ENCODE results near the gene GCLC.
A peak's percentile ranks its signal among the peaks of the same experiment; 100 is the strongest.

Gene GCLC

DNA sequence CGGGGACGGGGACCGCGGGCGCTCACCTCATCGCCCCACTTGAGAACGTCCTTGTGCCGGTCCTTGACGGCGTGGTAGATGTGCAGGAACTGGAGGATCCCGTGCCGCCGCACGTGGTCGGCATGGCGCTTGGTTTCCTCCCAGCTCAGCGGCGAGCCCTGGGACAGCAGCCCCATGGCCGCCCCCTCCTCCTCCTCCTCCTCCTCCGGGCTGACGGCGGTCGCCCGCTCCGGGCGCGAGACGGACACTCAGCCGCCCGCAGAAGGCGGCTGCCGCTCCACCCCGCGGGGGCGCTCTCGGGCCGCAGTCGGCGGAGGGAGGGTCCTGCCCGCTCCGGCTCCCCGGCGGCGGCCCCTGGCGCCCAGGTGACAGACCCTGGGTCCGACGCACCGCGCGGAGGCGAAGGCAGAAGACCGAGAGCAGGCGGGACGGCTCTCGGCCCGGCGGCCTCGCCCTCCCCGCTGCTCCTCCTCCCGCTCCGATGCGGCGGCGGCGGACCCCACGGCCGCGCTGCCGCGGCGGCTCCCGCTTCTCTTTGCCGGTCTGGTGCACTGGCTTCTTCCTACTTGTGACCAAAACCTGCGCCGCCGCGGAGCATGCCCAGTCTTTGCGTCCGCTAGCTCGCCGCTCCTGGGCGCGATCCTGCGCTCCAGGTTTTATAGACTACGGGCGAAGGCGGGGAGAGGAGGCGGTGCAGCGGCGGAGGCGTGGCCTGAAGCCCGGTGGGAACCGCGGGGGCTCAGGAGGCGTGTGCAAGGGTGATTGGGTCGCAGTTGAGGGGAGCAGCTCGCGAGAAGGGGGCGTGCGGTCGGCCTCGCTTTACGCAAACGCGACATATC lies at the start of gene GCLC (continued):
- TF ChIP-seq, protein P1, sequence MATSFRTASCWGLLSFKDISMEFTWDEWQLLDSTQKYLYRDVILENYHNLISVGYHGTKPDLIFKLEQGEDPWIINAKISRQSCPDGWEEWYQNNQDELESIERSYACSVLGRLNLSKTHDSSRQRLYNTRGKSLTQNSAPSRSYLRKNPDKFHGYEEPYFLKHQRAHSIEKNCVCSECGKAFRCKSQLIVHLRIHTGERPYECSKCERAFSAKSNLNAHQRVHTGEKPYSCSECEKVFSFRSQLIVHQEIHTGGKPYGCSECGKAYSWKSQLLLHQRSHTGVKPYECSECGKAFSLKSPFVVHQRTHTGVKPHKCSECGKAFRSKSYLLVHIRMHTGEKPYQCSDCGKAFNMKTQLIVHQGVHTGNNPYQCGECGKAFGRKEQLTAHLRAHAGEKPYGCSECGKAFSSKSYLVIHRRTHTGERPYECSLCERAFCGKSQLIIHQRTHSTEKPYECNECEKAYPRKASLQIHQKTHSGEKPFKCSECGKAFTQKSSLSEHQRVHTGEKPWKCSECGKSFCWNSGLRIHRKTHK (tag by site-specific recombination; IDR thresholded peaks at IDR 0.05), result no peak
- TF ChIP-seq ZNF544 (tag by site-specific recombination; IDR thresholded peaks at IDR 0.05), result no peak
- no peak for TF ChIP-seq ZNF768 (tag by site-specific recombination; IDR thresholded peaks at IDR 0.05)
- peak; percentile 49; the same call in 1 of the 2 replicates for TF ChIP-seq ZBTB20 (tag by site-specific recombination; IDR thresholded peaks at IDR 0.05)
- peak; percentile 97 for TF ChIP-seq ZNF561 (tag by site-specific recombination; IDR thresholded peaks at IDR 0.05; ENCODE audit: borderline replicate concordance)
- TF ChIP-seq, protein P2, sequence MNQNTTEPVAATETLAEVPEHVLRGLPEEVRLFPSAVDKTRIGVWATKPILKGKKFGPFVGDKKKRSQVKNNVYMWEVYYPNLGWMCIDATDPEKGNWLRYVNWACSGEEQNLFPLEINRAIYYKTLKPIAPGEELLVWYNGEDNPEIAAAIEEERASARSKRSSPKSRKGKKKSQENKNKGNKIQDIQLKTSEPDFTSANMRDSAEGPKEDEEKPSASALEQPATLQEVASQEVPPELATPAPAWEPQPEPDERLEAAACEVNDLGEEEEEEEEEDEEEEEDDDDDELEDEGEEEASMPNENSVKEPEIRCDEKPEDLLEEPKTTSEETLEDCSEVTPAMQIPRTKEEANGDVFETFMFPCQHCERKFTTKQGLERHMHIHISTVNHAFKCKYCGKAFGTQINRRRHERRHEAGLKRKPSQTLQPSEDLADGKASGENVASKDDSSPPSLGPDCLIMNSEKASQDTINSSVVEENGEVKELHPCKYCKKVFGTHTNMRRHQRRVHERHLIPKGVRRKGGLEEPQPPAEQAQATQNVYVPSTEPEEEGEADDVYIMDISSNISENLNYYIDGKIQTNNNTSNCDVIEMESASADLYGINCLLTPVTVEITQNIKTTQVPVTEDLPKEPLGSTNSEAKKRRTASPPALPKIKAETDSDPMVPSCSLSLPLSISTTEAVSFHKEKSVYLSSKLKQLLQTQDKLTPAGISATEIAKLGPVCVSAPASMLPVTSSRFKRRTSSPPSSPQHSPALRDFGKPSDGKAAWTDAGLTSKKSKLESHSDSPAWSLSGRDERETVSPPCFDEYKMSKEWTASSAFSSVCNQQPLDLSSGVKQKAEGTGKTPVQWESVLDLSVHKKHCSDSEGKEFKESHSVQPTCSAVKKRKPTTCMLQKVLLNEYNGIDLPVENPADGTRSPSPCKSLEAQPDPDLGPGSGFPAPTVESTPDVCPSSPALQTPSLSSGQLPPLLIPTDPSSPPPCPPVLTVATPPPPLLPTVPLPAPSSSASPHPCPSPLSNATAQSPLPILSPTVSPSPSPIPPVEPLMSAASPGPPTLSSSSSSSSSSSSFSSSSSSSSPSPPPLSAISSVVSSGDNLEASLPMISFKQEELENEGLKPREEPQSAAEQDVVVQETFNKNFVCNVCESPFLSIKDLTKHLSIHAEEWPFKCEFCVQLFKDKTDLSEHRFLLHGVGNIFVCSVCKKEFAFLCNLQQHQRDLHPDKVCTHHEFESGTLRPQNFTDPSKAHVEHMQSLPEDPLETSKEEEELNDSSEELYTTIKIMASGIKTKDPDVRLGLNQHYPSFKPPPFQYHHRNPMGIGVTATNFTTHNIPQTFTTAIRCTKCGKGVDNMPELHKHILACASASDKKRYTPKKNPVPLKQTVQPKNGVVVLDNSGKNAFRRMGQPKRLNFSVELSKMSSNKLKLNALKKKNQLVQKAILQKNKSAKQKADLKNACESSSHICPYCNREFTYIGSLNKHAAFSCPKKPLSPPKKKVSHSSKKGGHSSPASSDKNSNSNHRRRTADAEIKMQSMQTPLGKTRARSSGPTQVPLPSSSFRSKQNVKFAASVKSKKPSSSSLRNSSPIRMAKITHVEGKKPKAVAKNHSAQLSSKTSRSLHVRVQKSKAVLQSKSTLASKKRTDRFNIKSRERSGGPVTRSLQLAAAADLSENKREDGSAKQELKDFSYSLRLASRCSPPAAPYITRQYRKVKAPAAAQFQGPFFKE (tag by site-specific recombination; IDR thresholded peaks at IDR 0.05; ENCODE audit: borderline replicate concordance), result no peak
- TF ChIP-seq ZBTB8A (tag by site-specific recombination; IDR thresholded peaks at IDR 0.05), result peak; percentile 97
- 0 out of 2 replicates have a peak, but pooled peaks have one; percentile 26 for TF ChIP-seq ZNF626 (tag by site-specific recombination; IDR thresholded peaks at IDR 0.05)
- TF ChIP-seq KLF9 (tag by site-specific recombination; IDR thresholded peaks at IDR 0.05; ENCODE audit: low read depth), result peak; percentile 93
- no peak for TF ChIP-seq PRDM1 (tag by site-specific recombination; IDR thresholded peaks at IDR 0.05)
- no peak for TF ChIP-seq ZNF292 (tag by site-specific recombination; IDR thresholded peaks at IDR 0.05; ENCODE audit: borderline replicate concordance, low read depth)
- no peak for TF ChIP-seq ZNF514 (tag by site-specific recombination; IDR thresholded peaks at IDR 0.05)
- TF ChIP-seq, protein P3, sequence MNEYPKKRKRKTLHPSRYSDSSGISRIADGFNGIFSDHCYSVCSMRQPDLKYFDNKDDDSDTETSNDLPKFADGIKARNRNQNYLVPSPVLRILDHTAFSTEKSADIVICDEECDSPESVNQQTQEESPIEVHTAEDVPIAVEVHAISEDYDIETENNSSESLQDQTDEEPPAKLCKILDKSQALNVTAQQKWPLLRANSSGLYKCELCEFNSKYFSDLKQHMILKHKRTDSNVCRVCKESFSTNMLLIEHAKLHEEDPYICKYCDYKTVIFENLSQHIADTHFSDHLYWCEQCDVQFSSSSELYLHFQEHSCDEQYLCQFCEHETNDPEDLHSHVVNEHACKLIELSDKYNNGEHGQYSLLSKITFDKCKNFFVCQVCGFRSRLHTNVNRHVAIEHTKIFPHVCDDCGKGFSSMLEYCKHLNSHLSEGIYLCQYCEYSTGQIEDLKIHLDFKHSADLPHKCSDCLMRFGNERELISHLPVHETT (tag by site-specific recombination; IDR thresholded peaks at IDR 0.05), result 0 out of 2 replicates have a peak, but pooled peaks have one; percentile 53
- peak; percentile 48 for TF ChIP-seq ZNF510 (tag by site-specific recombination; IDR thresholded peaks at IDR 0.05; ENCODE audit: insufficient replicate concordance)
- TF ChIP-seq ZNF571 (tag by site-specific recombination; IDR thresholded peaks at IDR 0.05), result no peak
- TF ChIP-seq GFI1B (tag by site-specific recombination; IDR thresholded peaks at IDR 0.05), result no peak
- TF ChIP-seq, protein P4, sequence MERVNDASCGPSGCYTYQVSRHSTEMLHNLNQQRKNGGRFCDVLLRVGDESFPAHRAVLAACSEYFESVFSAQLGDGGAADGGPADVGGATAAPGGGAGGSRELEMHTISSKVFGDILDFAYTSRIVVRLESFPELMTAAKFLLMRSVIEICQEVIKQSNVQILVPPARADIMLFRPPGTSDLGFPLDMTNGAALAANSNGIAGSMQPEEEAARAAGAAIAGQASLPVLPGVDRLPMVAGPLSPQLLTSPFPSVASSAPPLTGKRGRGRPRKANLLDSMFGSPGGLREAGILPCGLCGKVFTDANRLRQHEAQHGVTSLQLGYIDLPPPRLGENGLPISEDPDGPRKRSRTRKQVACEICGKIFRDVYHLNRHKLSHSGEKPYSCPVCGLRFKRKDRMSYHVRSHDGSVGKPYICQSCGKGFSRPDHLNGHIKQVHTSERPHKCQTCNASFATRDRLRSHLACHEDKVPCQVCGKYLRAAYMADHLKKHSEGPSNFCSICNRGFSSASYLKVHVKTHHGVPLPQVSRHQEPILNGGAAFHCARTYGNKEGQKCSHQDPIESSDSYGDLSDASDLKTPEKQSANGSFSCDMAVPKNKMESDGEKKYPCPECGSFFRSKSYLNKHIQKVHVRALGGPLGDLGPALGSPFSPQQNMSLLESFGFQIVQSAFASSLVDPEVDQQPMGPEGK (tag by site-specific recombination; IDR thresholded peaks at IDR 0.05), result peak; percentile 91
- TF ChIP-seq ZNF24 (tag by site-specific recombination; IDR thresholded peaks at IDR 0.05), result peak; percentile 72; the same call in 1 of the 2 replicates
- TF ChIP-seq ZFP69B (tag by site-specific recombination; IDR thresholded peaks at IDR 0.05), result peak; percentile 63
- peak; percentile 48; the same call in 1 of the 2 replicates for TF ChIP-seq ZNF37A (tag by site-specific recombination; IDR thresholded peaks at IDR 0.05)
- TF ChIP-seq, protein P5, sequence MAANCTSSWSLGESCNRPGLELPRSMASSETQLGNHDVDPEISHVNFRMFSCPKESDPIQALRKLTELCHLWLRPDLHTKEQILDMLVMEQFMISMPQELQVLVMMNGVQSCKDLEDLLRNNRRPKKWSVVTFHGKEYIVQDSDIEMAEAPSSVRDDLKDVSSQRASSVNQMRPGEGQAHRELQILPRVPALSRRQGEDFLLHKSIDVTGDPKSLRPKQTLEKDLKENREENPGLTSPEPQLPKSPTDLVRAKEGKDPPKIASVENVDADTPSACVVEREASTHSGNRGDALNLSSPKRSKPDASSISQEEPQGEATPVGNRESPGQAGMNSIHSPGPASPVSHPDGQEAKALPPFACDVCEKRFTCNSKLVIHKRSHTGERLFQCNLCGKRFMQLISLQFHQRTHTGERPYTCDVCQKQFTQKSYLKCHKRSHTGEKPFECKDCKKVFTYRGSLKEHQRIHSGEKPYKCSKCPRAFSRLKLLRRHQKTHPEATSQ (tag by site-specific recombination; IDR thresholded peaks at IDR 0.05), result peak; percentile 50; the same call in 1 of the 2 replicates
- peak; percentile 49; the same call in 1 of the 2 replicates for TF ChIP-seq GLIS1 (tag by site-specific recombination; IDR thresholded peaks at IDR 0.05)
- no peak for TF ChIP-seq ZNF169 (tag by site-specific recombination; IDR thresholded peaks at IDR 0.05)
- TF ChIP-seq KLF10 (tag by site-specific recombination; IDR thresholded peaks at IDR 0.05), result peak; percentile 73
- TF ChIP-seq ZNF76 (tag by site-specific recombination; IDR thresholded peaks at IDR 0.05; ENCODE audit: borderline replicate concordance, low read depth), result peak; percentile 82
- TF ChIP-seq ZNF629 (tag by site-specific recombination; IDR thresholded peaks at IDR 0.05), result peak; percentile 64
- peak; percentile 86 for TF ChIP-seq ZFHX2 (tag by site-specific recombination; conservative IDR thresholded peaks at IDR 0.05)
